Osteoblast (primary cell): ENCODE results near the gene EPS8. TPM values are rescaled to one million over a fixed set of nuclear protein-coding genes. Genes with fewer than 3 reads are reported as not detected.

Experiments
- DNase-seq: peaks from one replicate; pipeline ENCODE4 v3.0.0; 2011; ENCODE audit warnings: low spot score, mixed read lengths; ENCODE audit not compliant: insufficient read length; ENCODE audit errors: missing footprints
- H2AFZ ChIP-seq: 2 replicates; pipeline ENCODE4 v1.6.0; 2011; ENCODE audit warnings: mild to moderate bottlenecking, low read length
- H3K27ac ChIP-seq: 2 replicates; pipeline ENCODE4 v1.5.1; 2011; ENCODE audit warnings: mild to moderate bottlenecking, low read depth, low read length, moderate library complexity
- H3K27me3 ChIP-seq: 2 replicates; pipeline ENCODE4 v1.6.0; 2012; ENCODE audit warnings: mild to moderate bottlenecking, control low read depth, inconsistent platforms, low read length, moderate library complexity; ENCODE audit not compliant: insufficient read depth
- H3K36me3 ChIP-seq: 2 replicates; pipeline ENCODE4 v1.5.1; 2011; ENCODE audit warnings: mild to moderate bottlenecking, low read length, control low read depth, moderate library complexity; ENCODE audit not compliant: insufficient read depth
- H3K4me1 ChIP-seq: 2 replicates; pipeline ENCODE4 v1.5.1; 2011; ENCODE audit warnings: mild to moderate bottlenecking, low read length, control low read depth, moderate library complexity; ENCODE audit not compliant: insufficient read depth
- H3K4me2 ChIP-seq: 2 replicates; pipeline ENCODE4 v1.6.0; 2011; ENCODE audit warnings: mild to moderate bottlenecking, low read length; ENCODE audit not compliant: insufficient read depth
- H3K4me3 ChIP-seq: fragments of 200-600 bp; sonication (generic); 3 replicates; pipeline ENCODE4 v1.5.1; 2012; ENCODE audit warnings: mild to moderate bottlenecking, low read length, inconsistent platforms; ENCODE audit not compliant: insufficient read depth
- H3K79me2 ChIP-seq: 2 replicates; pipeline ENCODE4 v1.6.0; 2012; ENCODE audit warnings: mild to moderate bottlenecking, low read length, control low read depth, inconsistent platforms; ENCODE audit not compliant: insufficient read depth
- H3K9me3 ChIP-seq: 2 replicates; pipeline ENCODE4 v1.5.1; 2011; ENCODE audit warnings: low read depth, low read length, control low read depth
- H4K20me1 ChIP-seq: 2 replicates; pipeline ENCODE4 v1.6.0; 2012; ENCODE audit warnings: mild to moderate bottlenecking, low read length, control low read depth; ENCODE audit not compliant: insufficient read depth
- total RNA-seq: library from RNA; depleted of rRNA; stranded (reverse); fragments of >200 nt; gene quantifications from 2 replicates; pipeline ENCODE4 v1.2.3, GENCODE V29; 2012
- TF ChIP-seq, protein P1 (sequence below): IDR thresholded peaks from 2 replicates; pipeline ENCODE4 v1.5.1; 2011; ENCODE audit warnings: mild to moderate bottlenecking, low read depth, low read length, moderate library complexity; ENCODE audit errors: extremely low read depth

Gene EPS8
- total RNA-seq, 1 donor = 160 TPM

DNA sequence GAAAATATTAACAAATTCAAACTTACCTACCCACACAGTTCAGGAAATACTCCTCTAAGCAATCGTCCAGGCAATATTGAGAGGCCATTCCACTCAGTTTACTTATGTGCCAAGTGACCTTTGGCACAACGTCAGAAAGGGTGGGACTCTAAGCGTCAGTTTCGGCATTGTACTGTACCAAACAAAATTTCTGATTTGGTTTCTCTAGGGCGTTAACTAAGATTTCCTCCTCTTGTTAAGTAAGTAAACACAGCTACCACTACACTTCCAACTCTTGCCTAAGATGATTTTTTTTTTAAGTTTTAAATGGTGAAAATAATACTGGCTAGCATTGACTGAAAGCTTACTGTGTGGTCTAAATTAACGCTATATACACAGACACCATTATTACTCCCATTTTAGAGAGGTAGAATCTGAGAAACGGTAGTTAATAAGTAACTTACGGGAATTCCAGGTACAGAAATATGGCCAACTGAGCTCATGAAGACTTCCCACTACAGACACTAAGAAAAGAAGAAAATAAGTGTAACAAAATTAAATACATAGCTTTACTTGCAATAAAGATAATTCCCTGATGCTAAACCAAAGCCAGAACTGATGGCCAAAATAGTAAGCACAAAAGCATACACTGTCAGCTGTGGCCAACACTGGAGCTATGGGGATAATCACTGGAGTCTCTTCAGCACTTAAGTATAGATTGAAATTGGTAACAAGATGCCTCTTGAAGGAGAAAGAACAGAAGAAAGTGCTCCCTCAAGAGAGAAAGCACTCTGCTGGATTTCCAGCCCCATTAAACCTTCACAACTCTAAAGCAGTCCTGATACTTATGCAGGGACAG, 76.1 kb downstream of the EPS8 start:
- H3K9me3 ChIP-seq = no peaks in the 10 kb centered on the region
- H3K36me3 ChIP-seq = peaks cover 7% of the 10 kb centered on the region
- no peaks in the 10 kb centered on the region for H3K27me3 ChIP-seq
- no peaks in the 10 kb centered on the region for H4K20me1 ChIP-seq
- H3K79me2 ChIP-seq = peaks cover 96% of the 10 kb centered on the region
- no peak for DNase-seq
- TF ChIP-seq, protein P1, sequence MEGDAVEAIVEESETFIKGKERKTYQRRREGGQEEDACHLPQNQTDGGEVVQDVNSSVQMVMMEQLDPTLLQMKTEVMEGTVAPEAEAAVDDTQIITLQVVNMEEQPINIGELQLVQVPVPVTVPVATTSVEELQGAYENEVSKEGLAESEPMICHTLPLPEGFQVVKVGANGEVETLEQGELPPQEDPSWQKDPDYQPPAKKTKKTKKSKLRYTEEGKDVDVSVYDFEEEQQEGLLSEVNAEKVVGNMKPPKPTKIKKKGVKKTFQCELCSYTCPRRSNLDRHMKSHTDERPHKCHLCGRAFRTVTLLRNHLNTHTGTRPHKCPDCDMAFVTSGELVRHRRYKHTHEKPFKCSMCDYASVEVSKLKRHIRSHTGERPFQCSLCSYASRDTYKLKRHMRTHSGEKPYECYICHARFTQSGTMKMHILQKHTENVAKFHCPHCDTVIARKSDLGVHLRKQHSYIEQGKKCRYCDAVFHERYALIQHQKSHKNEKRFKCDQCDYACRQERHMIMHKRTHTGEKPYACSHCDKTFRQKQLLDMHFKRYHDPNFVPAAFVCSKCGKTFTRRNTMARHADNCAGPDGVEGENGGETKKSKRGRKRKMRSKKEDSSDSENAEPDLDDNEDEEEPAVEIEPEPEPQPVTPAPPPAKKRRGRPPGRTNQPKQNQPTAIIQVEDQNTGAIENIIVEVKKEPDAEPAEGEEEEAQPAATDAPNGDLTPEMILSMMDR = no peak
- no peak overlapping the region for H3K4me3 ChIP-seq
- peaks cover 32% of the 10 kb centered on the region for H3K4me1 ChIP-seq
- H3K4me2 ChIP-seq = no peak overlapping the region
- H2AFZ ChIP-seq = no peak overlapping the region
- peak overlapping the region; percentile 40 for H3K27ac ChIP-seq

DNA sequence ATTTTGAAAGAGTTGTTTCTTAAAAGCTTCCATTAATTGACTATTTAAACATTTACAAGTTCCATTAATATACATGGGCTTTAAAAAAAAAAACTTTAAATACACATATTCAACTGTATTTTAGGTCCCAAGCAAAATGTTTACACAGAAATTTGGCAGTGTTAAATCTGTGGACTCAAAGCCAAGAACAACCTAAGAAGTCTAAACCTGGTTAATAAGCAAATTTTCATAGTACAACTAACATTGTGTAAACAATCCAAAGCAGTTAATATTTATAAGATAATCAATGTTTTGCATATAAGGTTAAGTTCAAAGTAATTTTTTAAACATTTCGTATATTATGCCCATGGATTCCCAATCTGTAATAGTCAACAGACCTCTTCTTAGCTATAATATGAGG, 77.0 kb downstream of the EPS8 start:
- H3K79me2 ChIP-seq = peaks cover 97% of the 10 kb centered on the region
- H3K4me3 ChIP-seq = no peak overlapping the region

DNA sequence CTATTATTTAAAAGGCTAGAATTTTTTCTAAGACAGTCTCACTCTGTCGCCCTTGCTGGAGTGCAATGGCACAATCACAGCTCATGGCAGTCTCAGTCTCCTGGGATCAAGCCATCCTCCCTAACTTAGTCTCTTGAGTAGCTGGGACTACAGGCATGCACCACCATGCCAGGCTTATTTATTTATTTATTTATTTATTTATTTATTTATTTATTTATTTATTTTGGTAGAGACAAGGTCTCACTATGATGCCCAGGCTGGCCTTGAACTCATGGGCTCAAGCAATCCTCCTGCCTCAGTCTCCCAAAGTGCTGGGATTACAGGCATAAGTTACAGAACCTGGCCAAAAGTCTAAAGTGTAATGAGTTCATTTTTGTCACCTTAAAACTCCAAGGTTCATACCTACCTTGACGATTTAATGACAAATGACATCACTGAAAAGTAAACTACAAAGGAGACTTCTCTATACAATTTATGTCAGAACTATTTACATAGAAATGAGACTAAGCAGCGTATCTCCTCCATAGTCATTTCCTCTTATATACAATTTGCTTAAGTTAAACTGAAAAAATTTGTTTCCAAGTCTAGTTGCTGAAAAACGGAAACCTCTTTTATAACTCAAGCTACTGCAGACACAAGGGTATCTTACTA, 78.2 kb downstream of the EPS8 start:
- Histone ChIP-seq H3K4me2 (no peak overlapping the region), H2AFZ (no peak overlapping the region), H3K27ac (no peak overlapping the region), H3K4me3 (no peak overlapping the region), H3K79me2 (peaks cover 96% of the 10 kb centered on the region), H4K20me1 (no peaks in the 10 kb centered on the region), H3K9me3 (no peaks in the 10 kb centered on the region), H3K4me1 (peaks cover 27% of the 10 kb centered on the region), H3K27me3 (no peaks in the 10 kb centered on the region), H3K36me3 (peaks cover 7% of the 10 kb centered on the region)
- no peak for DNase-seq
- TF ChIP-seq, protein P1 = no peak

More for the DNA sequence above, 77.0 kb downstream of the EPS8 start:
- no peaks in the 10 kb centered on the region for H3K9me3 ChIP-seq
- no peaks in the 10 kb centered on the region for H3K27me3 ChIP-seq
- DNase-seq = no peak
- no peak overlapping the region for H2AFZ ChIP-seq
- peaks cover 29% of the 10 kb centered on the region for H3K4me1 ChIP-seq
- H4K20me1 ChIP-seq = no peaks in the 10 kb centered on the region
- H3K27ac ChIP-seq = no peak overlapping the region
- H3K4me2 ChIP-seq = no peak overlapping the region
- H3K36me3 ChIP-seq = peaks cover 7% of the 10 kb centered on the region
- TF ChIP-seq, protein P1 = no peak

DNA sequence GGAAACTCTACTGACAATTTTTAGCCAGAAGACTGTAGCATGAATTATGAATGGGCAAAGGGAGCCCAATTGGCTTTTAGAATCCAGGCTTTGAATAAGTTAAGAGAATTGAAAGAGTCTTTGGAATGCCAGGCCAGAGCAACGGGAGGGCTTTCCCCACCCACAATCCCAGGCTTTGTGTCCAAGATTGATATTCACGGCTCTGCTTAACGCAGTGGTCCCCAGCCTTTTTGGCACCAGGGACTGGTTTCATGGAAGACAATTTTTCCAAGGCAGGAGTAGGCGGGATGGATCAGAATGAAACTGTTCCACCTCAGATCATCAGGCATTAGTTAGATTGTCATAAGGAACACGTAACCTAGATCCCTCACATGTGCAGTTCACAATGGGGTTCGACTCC, 79.6 kb downstream of the EPS8 start:
- H3K4me2 ChIP-seq = no peak overlapping the region
- no peaks in the 10 kb centered on the region for H3K9me3 ChIP-seq
- peaks cover 7% of the 10 kb centered on the region for H3K36me3 ChIP-seq
- H3K79me2 ChIP-seq = peaks cover 96% of the 10 kb centered on the region
- H3K4me1 ChIP-seq = peaks cover 32% of the 10 kb centered on the region
- no peak overlapping the region for H3K27ac ChIP-seq
- no peaks in the 10 kb centered on the region for H4K20me1 ChIP-seq
- H3K27me3 ChIP-seq = no peaks in the 10 kb centered on the region
- TF ChIP-seq, protein P1 = no peak
- no peak overlapping the region for H2AFZ ChIP-seq
- no peak overlapping the region for H3K4me3 ChIP-seq
- DNase-seq = no peak
